Measurements from ENCODE around the gene ZDHHC3.

The ZDHHC3 gene, protein sequence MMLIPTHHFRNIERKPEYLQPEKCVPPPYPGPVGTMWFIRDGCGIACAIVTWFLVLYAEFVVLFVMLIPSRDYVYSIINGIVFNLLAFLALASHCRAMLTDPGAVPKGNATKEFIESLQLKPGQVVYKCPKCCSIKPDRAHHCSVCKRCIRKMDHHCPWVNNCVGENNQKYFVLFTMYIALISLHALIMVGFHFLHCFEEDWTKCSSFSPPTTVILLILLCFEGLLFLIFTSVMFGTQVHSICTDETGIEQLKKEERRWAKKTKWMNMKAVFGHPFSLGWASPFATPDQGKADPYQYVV

DNA sequence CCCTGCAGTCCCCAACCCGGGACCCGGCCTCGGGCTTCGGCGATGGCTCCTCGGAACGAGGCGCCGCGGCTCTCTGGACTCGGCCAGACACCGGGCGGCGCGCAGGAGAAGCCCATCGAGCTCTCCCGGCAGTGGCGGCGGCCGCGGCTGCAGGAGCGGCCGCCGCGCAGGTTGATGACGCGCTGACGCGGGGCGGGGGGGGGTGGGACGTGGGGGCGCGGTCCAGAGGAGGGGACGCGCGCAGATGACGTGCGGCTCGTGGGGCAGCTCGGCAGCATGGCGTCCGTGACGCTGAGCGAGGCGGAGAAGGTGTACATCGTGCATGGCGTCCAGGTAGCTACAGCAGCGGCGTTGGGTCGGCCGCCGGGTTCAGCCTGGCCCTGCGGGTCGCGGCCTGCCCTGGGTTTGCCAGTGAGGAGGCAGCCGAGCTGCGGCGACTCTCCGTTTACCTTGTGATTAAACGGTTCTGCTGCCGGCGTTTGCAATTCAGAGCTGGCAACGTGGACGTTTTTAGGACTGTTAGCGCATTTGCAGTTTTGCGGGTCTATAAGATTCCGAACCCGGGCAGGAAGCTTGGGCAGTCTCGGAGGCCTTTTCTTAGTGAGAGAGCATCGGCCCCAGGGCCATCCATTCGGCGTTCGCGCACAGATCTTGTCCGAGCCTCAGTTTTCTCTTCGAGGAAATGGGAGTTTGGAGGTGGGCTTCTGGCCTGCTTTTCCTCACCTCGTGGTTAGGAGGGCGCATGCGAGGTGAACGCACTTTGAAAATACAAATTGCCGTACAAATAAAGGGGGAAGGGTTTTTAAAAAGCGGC is at the start of gene ZDHHC3, which contains the start of gene EXOSC7:
ZDHHC3 (minus strand) TSS at position 173 of the 814 bp plus-strand sequence. CDS start 16,738 bp downstream, outside the sequence.
EXOSC7 (plus strand) TSS at position 243 of the 814 bp plus-strand sequence; CDS start at position 277, 34 bp downstream.
- peak; percentile 66 for DNase-seq

DNA sequence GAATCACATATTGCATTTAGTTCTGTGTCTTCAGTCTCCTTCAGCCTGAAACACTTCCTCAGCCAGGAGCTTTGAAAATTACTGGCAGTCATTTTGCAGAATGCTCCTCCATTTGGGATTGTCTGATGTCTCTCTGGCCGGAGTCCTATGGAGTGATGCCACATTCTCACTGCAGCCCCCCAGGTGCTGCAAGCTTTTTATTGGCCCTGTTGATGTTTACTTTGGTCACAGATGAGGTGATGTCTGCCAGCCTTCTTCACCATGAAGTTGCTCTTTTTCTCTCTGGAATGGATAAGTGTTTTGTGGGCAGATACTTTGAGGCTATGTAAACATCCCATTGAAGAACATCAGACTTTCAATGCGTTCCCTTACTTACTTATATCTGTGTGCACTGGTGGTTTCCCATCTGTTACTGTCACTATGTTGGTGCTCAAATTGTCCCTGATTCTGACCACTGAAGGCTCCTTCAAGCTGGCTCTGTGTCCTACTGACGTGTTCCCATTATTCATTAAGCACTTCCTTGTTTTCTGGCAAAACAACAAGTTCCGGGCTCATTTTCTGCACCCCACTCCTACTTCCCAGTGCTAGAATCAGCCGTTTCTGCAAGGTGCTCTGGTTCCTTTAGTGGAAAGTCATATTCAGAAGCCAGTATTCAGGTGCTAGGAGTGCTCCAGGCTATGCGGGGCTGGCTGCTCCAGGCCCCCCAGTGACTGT is 48.7 kb upstream of the ZDHHC3 start:
- DNase-seq = no peak

DNA sequence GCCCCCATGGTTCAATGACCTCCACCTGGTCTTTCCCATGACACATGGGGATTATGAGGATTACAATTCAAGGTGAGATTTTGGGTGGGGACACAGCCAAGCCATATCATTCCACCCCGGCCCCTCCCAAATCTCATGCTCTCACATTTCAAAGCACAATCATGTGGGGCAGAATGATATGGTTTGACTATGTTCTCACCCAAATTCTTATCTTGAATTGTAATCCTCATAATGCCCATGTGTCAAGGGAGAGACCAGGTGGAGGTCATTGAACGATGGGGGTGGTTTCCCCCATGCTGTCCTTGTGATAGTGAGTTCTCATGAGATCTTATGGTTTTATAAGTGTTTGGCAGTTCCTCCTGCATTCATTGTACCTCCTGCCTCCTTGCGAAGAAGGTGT is 47.7 kb upstream of the ZDHHC3 start:
- DNase-seq = no peak

DNA sequence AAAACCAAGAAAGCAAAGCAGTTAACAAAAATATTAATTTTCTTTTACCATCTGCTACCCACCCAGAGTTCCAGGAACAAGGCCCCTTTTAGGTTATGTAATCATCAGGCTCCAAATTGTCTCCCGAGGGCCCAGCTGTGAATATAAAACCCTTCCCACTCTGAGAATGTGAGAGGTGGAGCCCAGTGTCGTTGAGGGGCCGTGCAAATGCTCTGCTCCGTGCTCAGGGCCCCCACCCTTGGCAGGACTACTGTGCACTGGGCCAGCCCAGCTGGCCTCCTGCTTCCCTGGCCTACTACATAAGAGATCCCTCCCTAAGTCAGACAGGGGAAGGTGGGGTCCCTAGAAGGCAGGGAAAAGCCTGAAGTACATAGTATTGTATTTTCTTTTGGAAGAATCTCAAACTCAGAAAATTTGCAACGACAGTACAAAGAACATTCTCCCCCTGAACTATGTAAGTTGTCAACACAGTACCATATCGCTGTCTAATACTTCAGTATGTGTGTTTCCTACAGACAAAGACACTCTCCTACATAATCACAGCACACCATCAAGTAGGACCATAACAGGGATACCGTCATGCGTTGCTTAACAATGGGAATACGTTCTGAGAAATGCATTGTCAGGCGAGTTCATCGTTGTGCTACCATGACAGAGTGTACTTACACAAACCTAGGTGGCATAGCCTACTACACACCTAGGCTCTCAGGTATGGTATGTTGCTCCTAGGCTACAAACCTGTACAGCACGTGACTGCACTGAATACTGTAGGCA is 45.7 kb upstream of the ZDHHC3 start:
- DNase-seq = no peak

DNA sequence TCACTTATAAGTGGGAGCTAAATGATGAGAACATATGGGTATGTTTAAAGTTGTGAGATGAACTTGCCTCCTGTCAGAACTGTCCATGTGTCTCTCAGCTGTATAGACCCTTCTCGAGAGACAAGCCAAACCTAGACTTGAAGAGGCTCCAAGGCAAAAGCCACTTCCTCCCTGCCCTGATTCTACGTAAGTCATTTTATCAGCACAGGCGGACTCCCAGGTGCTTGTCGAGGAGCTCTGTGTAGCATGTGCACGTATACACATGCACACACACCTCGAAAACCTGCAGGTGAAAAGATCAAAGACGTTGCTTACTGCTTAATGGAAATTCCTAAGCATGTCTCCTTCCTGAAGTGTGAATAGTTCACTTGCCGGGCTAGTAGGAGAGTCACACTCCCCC is 44.6 kb upstream of the ZDHHC3 start:
- no peak for DNase-seq

DNA sequence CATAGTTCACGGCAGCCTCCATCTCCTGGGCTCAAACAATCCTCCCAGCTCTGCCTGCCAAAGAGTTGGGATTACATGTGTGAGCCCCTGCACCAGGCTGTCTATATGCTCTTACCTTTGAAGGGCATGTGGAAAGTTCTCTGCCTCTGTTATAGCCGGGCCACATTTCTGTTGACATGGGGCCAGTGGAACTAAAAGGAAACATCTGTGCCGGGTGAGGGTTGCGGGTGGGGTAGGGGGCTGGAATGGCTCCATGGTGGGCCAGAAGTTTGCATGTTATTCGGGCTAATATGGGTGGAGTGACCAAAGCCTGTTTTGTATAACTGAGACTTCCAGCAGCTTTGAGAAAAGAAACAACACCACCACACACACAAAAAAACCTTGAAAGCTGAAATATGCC is 41.8 kb upstream of the ZDHHC3 start:
- DNase-seq = no peak

DNA sequence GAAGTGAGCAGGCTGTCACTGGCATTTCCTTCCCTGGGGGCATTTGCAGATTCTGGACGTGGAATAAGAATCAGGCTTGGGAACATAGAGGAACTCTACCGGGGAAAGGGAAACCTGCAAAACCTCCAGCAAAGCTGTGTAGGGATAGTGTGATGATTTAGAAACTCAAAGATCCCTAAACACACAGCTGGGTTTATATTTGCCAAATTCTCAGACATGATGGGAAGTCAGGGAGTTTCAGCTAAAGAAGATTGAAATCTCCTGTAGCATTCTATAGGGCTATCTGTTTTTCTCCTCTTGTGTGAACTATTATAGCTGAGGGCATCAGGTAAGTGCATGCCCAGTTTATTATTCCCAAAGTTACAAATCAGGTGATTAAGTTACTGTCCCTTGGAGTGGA is 40.9 kb upstream of the ZDHHC3 start:
- DNase-seq = no peak

DNA sequence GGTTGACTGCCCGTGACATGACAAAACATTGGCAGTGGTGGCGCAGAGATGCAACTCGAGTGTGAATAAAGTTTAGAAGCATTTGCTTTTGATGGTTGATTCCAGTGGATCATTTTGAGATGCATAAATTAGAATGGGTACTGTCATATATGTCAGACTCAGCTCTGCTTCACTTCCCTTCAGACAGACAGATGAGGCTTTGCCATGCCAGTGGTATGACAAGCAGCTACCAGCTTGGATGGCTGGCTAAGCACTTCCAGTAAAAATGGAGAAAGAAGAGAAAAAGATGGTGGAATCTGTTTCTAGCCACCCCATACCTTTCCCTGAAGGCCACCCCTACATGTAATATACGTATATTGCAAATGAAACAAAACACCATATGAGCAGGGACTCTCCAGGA is 36.6 kb upstream of the ZDHHC3 start:
- DNase-seq = no peak

DNA sequence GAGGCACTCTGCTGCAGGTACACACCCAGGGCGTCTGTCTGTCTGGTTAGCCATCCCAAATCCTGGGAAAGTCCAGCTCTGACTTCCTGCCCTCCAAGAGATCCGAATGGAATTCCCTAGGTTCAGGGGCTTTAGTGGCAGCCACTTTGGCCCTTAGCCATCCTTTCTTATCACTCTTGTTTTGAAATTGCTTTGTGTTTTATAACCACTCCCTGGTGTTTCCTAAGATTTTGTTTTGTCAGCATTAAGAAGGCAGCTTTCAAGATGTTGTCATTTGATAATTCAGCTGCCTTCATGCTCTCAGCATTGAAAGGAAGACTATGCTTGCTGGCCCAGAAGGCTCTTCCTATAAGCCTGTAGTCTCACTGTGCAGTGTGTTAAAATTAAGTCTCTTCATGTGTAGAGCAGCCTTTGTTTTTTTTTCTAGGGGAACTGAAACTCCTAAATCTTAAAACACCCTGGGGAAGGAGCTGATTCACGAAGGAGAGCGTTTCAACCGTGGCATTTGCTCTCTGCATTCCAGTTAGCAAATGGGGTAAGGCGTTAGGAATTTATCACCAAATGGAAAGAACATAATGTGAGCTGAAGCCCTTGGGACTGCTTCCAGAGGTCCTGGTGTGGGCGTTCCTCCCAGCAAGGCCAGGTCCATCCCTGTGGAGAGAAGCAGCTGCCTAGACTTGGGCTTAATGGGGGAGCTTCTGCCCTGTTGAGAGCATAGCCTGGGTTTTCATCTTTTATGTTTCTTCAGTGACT is 36.0 kb upstream of the ZDHHC3 start:
- DNase-seq = no peak

DNA sequence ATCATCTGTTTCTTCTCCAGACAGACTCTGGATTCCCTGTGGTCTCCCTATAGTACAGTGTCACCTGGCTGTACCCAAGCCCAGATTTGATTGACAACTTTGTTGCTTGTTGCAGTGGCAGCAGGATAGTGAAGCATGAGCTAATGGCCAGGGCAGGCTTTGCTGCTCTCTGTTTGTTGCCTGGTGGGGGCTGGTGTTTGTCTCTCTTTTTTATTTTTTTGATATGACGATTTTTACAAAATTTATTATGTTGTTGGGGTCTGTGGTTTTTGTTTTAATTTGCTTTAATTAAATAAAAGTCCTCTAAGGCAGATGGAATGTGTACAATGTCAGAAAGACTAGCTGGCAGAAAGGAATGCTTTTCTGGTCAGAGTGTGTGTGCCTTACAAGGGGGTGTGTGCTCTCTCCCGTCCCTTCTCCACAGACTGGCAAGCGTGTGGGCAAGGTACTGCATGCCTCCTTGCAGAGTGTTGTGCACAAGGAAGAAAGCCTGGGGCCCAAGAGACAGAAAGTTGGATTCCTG is 34.9 kb upstream of the ZDHHC3 start:
- no peak for DNase-seq

DNA sequence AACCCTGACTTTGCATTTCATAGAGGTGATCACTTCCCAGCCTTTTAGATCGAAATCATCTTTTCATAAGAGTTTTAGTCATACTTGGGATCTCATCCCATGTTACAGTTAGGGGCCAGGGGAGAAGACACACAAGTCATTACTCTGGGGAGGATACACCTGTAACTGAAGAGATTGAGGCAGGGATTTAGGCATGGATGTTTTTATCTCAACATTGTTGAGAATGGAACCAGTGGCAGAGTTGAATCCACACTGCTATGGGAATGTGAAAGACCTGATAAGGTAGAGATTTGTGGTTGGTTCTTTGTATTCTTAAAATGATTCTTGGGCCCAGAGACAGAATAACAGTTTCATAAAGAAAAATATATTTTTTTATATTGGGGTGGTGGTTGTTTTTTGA is 33.9 kb upstream of the ZDHHC3 start:
- DNase-seq = no peak

DNA sequence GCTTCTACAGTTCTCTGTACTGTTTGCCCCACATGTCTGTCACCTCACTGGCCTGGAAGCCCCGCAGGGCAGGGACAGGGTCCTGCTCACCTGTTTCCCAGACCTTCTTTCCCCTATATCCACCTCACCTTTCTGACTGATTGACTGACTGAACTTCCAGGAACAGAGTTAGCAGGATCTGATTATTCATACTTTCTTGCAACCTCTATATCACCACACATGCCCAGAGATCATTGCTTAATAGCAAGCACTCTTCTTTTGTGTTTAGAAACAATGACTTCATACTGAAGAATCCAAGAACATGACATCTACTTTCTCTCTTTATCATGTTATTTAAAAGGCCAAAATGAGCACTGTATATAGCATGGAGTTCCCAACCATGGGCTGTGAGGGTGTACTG is 32.1 kb upstream of the ZDHHC3 start:
- no peak for DNase-seq

DNA sequence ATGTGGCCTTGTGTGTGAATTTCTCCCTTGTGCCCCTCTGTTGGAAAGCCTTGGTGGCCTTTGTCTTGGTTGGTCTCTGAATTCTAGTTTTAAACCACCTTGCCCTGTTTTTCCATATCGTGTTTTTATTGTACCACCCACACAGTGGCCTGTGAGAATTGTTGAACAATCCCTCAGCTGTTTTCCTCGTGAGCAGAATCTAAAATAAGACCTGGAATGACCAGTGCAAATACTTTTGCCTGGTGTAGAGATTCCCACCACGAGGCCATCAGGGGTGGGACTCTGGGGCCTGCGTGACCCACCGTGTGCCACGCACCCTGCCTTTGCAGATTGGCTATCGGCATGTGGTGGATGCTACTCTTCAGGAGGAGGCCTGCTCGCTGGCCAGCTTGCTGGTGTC is 31.1 kb upstream of the ZDHHC3 start:
- DNase-seq = no peak

DNA sequence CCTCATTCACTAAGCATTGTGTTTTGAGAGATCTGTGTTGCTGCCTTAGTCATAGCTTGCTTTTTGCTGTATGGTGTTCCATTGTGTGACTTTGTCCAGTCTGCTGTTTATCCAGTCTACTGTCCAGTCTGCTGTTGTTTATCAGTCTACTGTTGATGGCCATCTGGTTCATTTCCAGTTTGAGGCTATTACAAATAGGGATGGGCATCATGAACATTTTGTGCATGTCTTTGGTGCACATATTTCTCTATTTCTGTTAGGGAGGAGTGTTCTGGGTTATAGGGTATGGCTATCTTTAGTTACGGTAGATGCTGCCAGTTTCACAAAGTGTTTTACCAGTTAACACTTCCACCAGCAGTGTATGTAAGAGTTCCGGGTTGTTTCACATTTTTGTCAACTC is 27.9 kb upstream of the ZDHHC3 start:
- no peak for DNase-seq

DNA sequence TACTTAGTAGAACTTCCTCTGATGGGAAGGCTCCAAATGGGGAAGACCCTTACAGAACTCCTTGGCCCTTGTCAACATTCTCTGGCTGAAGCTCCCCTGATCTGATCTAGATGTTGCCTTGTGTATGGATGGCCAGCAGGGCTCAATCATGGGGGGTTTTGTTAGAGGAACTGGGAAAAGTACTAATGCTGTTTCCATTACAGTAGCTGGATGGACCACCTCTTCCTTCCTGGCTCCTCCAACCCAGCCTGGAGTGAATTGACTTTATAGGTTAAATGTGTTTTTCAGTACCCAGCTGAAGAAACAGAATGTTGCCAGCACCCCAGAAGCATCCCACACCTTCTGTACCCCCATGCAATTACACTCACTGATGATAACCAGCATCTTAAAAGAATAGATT is 27.4 kb upstream of the ZDHHC3 start:
- no peak for DNase-seq

DNA sequence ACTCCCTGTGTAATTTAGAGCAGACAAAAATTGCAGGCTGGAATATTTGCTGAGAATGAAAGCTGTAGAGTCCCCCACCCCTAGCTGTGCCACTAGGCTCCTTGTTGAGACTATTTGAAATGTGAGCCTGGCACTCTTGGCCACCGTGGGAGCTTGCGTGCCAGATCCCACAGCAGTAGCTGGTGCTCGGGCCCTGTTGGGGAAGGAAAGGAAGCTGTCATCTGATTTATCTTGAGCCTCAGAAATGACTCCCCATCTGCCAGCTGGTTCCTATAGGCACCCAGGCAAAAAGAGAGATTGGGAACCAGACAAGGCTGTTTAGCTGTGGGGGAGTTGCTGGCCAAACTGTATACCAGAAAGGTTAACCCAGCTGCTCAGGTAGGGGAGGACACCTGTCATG is 26.7 kb upstream of the ZDHHC3 start:
- no peak for DNase-seq

DNA sequence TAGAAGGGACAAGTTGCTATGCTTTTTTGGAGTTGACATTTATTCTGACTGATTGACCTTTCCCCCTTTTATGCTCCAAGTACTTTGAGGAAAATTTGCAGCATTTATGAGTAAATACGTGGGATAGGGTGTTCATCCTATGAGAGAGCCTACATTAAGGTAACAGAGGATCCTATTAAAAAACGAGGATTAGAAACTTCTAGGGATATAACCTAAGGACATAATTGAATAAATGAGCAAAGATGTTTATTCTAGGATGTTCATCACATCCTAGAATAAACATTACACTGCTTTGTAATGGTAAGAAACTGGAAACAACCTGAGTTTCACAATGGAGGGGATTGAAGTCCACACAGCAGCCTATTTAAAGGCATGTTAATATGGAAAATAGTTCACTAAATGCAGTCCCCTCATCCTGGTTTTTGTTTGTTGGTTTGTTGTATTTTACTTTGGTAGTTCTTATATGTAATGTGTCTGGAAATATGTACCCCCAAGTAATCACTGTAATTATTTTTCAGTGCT is 26.2 kb upstream of the ZDHHC3 start:
- no peak for DNase-seq

DNA sequence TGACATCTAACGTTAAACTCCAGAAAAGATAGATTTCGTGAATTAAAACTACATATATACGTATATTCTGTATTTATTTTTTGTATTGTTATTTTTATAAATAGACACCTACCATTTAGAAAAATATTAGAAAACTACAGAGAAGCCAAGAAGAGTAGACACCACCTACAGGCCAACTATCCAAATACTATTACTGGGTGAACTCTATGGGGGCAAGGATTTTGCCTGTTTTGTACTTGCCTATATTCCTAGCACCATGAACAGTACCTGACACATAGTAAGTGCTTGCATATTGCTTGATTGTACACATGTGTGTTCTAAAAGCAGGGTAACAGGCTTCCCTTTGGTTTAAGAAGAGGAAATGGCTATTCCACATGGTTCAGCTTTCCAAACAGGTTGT is 25.8 kb upstream of the ZDHHC3 start:
- no peak for DNase-seq

DNA sequence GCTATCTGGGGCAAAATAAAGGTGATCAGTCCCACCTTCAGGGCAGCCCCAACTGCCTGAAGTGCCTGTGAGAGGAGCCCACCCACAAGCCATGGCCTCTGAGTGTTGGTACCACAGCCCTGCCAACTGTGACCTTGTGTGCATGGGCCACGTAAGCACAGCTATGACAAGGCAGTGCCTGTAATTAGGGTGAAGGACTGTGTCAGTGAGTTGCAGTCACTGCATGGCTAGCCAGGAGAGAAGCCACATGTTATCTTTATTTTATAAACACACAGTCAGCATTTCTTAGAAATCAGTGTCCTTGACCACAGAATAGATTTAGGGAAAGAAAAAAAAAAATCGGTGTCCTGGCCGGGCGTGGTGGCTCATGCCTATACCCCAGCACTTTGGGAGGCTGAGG is 24.8 kb upstream of the ZDHHC3 start:
- DNase-seq = no peak

DNA sequence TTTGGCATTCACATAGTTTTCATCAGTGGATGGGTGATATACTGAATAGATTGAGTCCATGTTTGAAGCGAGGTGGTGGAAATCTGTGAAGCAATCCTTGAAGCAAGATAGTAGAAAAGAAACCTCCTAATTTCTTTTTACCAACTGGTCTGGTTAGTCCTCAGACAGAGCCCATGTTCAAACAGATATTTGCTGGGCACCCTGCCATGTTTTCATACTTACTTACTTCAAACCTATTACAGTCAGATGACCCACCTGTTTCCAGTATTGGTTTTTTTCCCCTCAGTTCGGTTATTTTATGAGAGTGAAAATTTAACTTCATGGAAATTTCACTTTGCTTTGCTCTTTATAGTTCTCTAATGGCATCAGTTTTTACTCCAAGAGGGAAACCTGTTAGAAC is 23.8 kb upstream of the ZDHHC3 start:
- no peak for DNase-seq

DNA sequence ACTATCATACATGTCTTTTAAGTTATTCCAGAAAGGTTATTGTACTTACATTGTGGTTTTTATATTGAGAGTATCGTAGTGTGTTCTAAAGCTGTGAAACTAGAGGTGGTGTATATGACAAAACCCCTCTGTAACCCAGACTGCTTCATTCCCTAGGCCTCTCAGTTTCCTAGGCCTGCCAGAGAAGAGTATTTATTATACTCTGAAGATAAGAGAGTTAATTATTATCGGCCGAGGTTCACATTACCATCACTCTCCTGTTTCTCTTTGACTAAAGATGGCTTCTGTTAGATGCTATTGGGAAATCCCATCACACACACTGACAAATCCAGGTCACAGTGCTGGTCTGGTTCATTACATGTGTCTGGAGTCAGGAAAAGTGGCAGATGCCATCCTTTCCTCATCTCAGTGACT is 20.6 kb upstream of the ZDHHC3 start:
- DNase-seq = no peak

Measured in NCI-H2107 (cell line).